Nephron (organoid): Measurements from ENCODE around the gene JAG1.

Source experiments
- H3K27ac Mint-ChIP-seq, 3 experiments: 2 replicates each; pipeline ENCODE4 v1.8.0; 2020; ENCODE audit warnings: mixed read lengths in 3 of 3, mild to moderate bottlenecking in 2 of 3, moderate library complexity in 1 of 3
- H3K27me3 Mint-ChIP-seq: 2 replicates; pipeline ENCODE4 v1.8.0; 2021; ENCODE audit warnings: low read depth, mild to moderate bottlenecking, moderate library complexity, mixed read lengths
- H3K36me3 Mint-ChIP-seq: 2 replicates; pipeline ENCODE4 v1.8.0; 2020; ENCODE audit warnings: low read depth, mixed read lengths
- H3K4me1 Mint-ChIP-seq: 2 replicates; pipeline ENCODE4 v1.8.0; 2020; ENCODE audit warnings: mixed read lengths
- H3K4me3 Mint-ChIP-seq, 3 experiments: 2 replicates each; pipeline ENCODE4 v1.8.0; 2020; ENCODE audit warnings: mild to moderate bottlenecking in 3 of 3, mixed read lengths in 3 of 3, moderate library complexity in 2 of 3
- H3K9me3 Mint-ChIP-seq: 2 replicates; pipeline ENCODE4 v1.8.0; 2020; ENCODE audit warnings: mixed read lengths
- TF ChIP-seq, protein P1 (sequence below), 3 experiments: fragments of 200-600 bp; sonication (generic); IDR thresholded peaks; one replicate each; pipeline ENCODE4 v1.5.0; 2021; ENCODE audit warnings: antibody characterized with exemption in 3 of 3; ENCODE audit not compliant: unreplicated experiment in 3 of 3

JAG1 gene

DNA sequence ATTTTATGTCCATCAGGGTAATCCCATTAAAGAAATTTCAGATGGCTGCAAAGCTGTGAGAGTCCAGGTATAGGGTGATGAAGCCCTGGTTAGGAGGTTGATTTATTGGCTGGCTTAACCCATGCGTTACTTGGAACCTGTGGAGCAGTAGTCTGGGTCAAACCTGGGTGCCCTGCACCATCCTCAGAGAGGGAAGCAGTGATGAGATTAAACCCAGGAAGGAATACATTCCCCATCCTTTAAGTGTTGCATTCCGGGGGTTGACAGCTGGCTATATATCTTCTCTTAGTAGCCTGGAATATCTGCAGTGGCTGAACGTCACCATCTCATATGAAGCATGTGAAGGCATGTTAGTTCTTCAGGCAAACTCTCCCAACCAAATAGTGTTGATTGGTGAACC lies 44.9 kb upstream of the JAG1 start:
- H3K4me1 Mint-ChIP-seq: peaks cover 45% of the 10 kb centered on the region
- H3K27me3 Mint-ChIP-seq: peaks cover 5% of the 10 kb centered on the region
- H3K9me3 Mint-ChIP-seq: no peaks in the 10 kb centered on the region
- no peak overlapping the region for H3K4me3 Mint-ChIP-seq
- H3K27ac Mint-ChIP-seq: peak overlapping the region in 1 of 3 experiments; percentile 14
- TF ChIP-seq, protein P1, sequence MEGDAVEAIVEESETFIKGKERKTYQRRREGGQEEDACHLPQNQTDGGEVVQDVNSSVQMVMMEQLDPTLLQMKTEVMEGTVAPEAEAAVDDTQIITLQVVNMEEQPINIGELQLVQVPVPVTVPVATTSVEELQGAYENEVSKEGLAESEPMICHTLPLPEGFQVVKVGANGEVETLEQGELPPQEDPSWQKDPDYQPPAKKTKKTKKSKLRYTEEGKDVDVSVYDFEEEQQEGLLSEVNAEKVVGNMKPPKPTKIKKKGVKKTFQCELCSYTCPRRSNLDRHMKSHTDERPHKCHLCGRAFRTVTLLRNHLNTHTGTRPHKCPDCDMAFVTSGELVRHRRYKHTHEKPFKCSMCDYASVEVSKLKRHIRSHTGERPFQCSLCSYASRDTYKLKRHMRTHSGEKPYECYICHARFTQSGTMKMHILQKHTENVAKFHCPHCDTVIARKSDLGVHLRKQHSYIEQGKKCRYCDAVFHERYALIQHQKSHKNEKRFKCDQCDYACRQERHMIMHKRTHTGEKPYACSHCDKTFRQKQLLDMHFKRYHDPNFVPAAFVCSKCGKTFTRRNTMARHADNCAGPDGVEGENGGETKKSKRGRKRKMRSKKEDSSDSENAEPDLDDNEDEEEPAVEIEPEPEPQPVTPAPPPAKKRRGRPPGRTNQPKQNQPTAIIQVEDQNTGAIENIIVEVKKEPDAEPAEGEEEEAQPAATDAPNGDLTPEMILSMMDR (IDR thresholded peaks at IDR 0.05; ENCODE audit: unreplicated experiment in 3 of 3): no peak
- H3K36me3 Mint-ChIP-seq: no peaks in the 10 kb centered on the region

DNA sequence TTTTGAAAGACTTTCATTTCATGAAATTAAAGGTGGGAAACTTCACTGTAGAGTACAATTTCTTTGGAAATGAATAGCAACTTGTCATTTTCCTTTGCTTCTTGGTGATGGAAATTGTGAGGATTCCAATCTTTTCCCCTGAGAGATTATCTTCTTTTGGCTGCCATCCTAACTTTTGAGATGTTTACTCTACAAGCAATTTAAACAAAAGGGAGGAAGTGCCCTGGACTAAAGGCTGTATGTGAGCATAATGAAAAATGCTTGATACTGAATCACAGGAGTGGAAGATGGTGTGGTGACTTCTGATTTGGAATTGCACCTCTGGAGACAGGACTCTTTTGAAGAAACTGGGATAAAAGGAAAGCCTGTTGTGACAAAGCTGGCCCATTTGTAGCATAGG lies 43.1 kb upstream of the JAG1 start:
- H3K4me3 Mint-ChIP-seq: no peak overlapping the region
- no peaks in the 10 kb centered on the region for H3K36me3 Mint-ChIP-seq
- peak overlapping the region; percentile 43 to 56 (median 53) for H3K27ac Mint-ChIP-seq
- peaks cover 45% of the 10 kb centered on the region for H3K4me1 Mint-ChIP-seq
- peaks cover 5% of the 10 kb centered on the region for H3K27me3 Mint-ChIP-seq
- H3K9me3 Mint-ChIP-seq: no peaks in the 10 kb centered on the region
- TF ChIP-seq, protein P1 (IDR thresholded peaks at IDR 0.05; ENCODE audit: unreplicated experiment in 3 of 3): no peak

DNA sequence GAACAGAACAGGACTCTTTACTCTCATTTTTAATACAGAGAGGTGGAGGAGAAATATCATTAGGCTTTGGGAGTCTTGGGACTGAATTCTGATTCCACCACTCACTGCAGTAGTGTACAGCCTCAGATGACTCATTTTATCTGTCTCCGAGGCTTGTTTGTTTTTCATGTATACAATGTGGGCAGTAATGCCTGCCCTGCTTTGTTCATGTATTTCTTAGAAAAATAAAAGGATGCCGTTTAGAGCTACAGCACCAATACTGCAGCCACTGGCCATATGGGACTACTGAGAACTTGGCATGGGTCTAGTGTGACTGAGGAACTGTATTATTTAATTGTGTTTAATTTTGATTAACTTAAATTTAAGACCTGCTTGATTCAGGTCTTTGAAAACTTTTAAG lies 41.2 kb upstream of the JAG1 start:
- H3K27ac Mint-ChIP-seq: peak overlapping the region in 1 of 3 experiments; percentile 23
- H3K4me3 Mint-ChIP-seq: no peak overlapping the region
- no peaks in the 10 kb centered on the region for H3K9me3 Mint-ChIP-seq
- no peaks in the 10 kb centered on the region for H3K36me3 Mint-ChIP-seq
- H3K27me3 Mint-ChIP-seq: peaks cover 5% of the 10 kb centered on the region
- TF ChIP-seq, protein P1 (IDR thresholded peaks at IDR 0.05; ENCODE audit: unreplicated experiment in 3 of 3): no peak
- H3K4me1 Mint-ChIP-seq: peaks cover 29% of the 10 kb centered on the region

DNA sequence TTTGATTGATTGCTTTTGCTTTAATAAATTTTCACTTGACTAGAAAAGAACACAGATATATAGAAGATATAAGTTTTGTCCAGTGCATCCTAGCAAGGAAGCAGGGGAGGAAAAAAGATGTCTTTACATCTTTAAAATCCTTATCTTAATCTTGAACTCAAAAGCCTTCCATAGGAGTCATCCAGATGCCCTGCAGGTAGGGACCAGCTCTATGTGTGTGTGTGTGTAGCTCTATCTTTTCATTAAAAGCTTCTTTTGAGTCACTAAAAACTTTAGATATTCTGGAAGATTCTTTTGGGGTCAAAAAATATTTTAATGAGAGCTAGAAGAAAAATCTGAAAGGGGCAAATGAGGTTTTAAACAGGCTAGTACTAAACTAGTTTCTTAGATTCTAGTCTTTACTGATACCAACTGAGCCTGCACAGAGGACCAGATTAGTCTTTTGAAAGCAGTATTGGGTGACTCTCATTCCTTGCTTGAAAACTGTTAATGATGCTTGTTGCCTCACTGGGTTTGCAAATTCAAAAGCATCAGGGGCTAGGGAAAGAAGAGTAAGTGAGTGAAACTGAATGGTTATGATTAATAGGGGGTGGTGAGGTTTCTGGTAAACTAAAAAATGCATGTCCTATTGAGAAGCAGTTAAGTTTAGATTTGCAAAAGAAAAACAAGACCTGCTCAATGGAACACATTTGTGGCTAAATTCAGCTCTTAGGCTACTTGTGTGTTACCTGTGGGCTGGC lies 40.6 kb upstream of the JAG1 start:
- Mint-ChIP-seq H3K4me3 (no peak overlapping the region), H3K36me3 (no peaks in the 10 kb centered on the region), H3K27ac (peak overlapping the region in 1 of 3 experiments; percentile 23), H3K9me3 (no peaks in the 10 kb centered on the region), H3K27me3 (peaks cover 5% of the 10 kb centered on the region), H3K4me1 (peaks cover 23% of the 10 kb centered on the region)
- TF ChIP-seq, protein P1 (IDR thresholded peaks at IDR 0.05; ENCODE audit: unreplicated experiment in 3 of 3): no peak

DNA sequence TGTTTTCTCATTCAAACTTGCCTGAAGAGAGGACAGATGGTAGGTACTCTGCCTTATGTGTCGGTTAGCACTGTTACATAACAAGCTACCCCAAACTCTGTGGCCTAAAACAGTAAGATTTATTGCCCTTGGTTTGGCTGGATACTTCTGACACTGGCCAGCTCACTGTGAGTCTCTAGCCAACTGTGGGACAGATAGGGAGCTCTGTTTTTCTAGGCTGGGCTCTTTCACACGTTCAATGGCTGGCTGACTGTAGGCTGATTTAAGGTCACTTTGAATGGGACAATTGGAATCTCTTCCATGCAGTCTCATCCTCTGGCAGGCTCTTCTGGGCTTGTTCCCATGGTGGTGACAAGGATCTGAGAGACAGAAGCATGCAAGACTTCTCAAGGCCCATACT lies 39.4 kb upstream of the JAG1 start:
- Mint-ChIP-seq H3K4me3 (no peak overlapping the region), H3K27ac (peak overlapping the region in 2 of 3 experiments; percentile 23 to 70), H3K4me1 (peaks cover 25% of the 10 kb centered on the region), H3K9me3 (no peaks in the 10 kb centered on the region), H3K27me3 (no peaks in the 10 kb centered on the region), H3K36me3 (no peaks in the 10 kb centered on the region)
- TF ChIP-seq, protein P1 (IDR thresholded peaks at IDR 0.05; ENCODE audit: unreplicated experiment in 3 of 3): no peak

DNA sequence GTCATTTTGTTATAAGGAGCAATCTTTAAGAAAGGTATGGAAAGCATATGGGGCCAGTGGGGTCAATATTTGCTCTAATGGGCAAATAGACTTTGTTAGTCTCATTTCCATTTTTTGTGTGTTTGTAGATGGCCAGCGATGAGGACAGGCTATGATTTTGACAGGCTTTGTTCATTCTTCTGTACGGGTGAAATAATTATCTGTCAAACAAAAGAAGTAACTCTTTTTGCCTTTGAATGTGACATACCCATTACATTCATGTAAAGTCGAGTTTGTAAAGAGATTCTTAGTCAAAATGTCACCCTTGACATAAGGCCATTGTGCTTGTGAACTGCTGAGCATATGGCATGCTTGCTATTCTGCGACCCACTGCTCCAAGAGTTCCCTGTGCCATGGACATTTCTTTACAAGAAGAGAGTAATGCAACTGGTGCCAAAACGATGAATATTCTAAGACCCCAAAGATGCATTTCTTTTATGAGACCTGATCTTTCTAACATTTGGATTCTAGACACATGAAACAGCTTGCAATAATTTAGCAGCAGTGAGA lies 38.2 kb upstream of the JAG1 start:
- peaks cover 24% of the 10 kb centered on the region for H3K4me1 Mint-ChIP-seq
- H3K36me3 Mint-ChIP-seq: no peaks in the 10 kb centered on the region
- H3K27ac Mint-ChIP-seq: peak overlapping the region; percentile 76 to 92 (median 84)
- no peaks in the 10 kb centered on the region for H3K9me3 Mint-ChIP-seq
- H3K27me3 Mint-ChIP-seq: no peaks in the 10 kb centered on the region
- TF ChIP-seq, protein P1 (IDR thresholded peaks at IDR 0.05; ENCODE audit: unreplicated experiment in 3 of 3): no peak
- peak overlapping the region; percentile 12 to 33 (median 28) for H3K4me3 Mint-ChIP-seq
